GM11168 (cell line): ENCODE measurements around the gene AMER2.

Experiments used
- in situ Hi-C: fragments of 300-500 bp; cut with MboI; formaldehyde crosslinking; loops from one replicate; pipeline ENCODE4 v1.12.0; 2022; ENCODE audit warnings: low sequenced_read_pairs; ENCODE audit not compliant: unreplicated experiment

AMER2 gene

GRCh38 chr13:25112695-25113255, 59.3 kb downstream of the AMER2 start:
- in situ Hi-C loops, result no loop called here
